B cell (primary cell): ENCODE measurements around the gene DPY19L1.

Experiments used
- CTCF ChIP-seq: fragments of 200-600 bp; IDR thresholded peaks from one replicate; pipeline ENCODE4 v1.8.0; 2022; ENCODE audit warnings: antibody characterized with exemption, mild to moderate bottlenecking
- EZH2 ChIP-seq: IDR thresholded peaks from 2 replicates; pipeline ENCODE4 v1.6.1; 2012; ENCODE audit warnings: borderline replicate concordance, low read depth, mild to moderate bottlenecking, moderate library complexity, low read length; ENCODE audit not compliant: insufficient read depth, poor library complexity, severe bottlenecking

- no peak for TF ChIP-seq CTCF
- TF ChIP-seq EZH2 = no peak
These were observed 41.5 kb downstream of the DPY19L1 start for GRCh38 chr7:34995757-34996156.
